Activated T-cell treated with anti-CD3 and anti-CD28 coated beads for 24 hours (primary cell): ENCODE results near the gene MYH9.

Experiments used
- DNase-seq: peaks from one replicate; pipeline ENCODE4 v3.0.0-alpha.2; 2020; ENCODE audit warnings: low read depth

Gene MYH9

GRCh38 chr22:36330655-36331305, 57.0 kb downstream of the MYH9 start:
- DNase-seq = no peak

DNA sequence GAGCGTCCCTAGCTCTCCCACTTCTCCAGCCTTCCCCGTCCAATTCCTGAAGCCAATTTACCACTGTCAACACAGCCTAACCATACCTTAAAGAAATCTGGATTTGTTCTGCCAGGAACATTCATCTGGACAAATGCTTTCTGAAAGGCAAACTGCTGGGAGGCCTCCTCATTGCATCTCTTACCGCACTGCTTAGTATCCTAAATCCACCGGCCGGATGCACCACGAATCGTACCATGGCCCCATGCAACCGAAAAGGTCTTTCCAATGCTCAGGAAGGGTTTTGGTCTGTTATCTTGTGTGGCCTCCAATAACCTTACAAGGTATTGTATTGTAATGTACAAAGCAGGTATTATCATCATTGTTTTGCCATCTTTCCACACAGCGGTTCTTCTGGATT, 57.6 kb downstream of the MYH9 start:
- DNase-seq = no peak

GRCh38 chr22:36329254-36330078, 58.3 kb downstream of the MYH9 start:
- peak; percentile 80 for DNase-seq

- no peak for DNase-seq
These were observed 59.0 kb downstream of the MYH9 start for GRCh38 chr22:36328635-36329253.

GRCh38 chr22:36327922-36328551, 59.7 kb downstream of the MYH9 start:
- DNase-seq = no peak

DNA sequence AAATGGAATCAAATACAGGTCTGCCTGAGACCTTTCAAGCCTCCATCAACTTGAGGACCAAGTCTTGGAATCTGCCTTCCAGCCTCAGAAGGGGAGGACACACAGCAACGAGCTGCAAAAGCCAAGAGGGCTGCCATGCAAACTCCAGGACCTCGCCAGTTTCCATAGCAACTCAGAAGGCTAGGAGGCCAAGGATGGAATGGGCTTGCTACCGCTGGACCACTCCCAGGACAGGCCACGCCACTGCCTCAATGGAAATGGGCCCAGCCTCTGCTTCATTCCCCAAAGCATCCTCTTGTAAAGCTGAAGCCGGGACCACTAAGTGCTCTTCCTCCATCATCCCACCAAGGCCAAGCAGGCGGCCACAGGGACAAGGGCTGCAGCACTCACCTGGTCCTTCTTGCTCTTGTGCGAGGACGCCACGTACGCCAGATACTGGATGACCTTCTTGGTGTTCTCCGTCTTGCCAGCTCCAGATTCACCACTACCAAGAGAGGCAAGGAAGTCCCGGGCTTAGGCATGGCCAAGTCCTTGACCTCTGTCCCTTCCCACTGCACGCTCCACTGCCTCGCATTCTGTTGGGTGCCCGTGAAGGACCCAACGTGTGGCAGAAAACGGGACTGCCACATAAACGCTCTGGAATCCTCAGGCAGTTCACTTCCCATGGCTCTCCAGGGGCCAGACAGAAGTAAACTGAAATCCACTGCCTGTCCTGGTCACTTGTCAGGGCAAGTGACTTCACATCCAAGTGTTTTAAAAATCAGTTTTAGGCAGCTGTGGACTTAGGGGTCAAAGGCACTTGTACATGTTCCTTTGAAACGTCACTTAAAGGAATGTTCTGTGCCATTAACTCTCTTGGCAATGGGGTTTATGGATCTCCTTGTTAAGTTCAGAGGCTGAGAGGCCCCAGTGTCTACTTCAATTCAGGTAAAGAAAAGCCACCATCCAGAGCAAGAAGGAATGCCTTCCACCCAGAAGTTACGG, 61.3 kb downstream of the MYH9 start:
- DNase-seq = no peak

DNA sequence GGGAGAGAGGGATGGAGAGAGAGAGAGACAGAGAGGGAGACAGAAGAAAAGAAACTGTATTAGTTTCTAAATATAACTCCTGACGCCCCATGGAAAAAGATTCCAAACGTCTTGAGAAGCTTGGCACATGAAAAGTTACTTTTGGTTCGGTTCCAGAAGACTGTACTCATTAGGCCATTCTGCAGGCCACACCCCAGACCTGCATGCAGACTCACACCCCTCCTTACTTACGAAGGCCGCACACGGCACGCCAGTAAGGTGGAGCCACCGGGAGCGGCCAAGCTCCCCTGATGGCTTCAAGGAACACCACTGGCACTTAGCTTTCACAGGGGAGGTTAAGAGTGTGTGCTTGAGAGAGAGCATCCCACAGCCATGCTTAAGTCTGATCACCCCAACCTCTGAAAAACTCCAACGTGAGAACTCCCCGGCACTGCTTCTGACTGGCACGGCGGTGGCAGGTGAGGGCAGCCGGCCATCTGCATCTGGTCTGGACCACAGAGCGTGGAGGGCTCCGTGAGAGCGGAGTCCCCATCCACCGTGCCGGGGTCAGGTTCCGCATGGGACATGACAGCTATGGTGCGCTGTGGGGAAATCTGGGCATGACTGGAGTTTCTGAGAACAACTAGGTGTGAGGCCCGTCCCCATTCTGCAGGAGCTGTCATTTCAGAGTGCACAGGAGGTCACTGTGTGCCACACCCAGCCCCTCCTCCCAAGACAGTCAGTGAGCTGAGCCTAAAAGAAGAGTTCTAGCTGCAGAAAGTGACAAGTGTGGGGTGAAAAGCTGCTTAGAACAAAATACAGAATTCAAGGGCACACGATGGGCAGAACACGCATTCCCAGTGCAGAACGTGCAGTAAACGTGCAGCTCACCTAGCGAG, 62.4 kb downstream of the MYH9 start:
- DNase-seq = no peak

DNA sequence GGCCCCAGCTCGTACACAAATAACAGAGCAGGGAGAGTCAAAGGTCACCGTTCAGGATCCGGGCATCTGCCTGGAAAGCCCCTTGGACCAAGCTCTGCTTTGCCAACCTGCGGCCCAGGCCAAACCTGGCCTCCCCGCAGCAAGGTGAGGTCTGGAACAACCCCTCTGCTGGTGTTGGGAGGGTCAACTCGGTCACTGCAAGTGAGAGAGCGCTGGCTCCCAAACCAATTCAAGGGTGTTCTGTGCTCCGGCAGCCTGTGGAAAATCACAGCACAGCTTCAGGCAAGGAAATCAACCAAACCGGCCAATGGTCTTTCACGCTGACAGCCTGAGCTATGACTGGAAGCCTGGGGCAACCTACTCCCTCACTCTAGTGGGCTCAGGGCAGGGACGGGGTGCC, 63.4 kb downstream of the MYH9 start:
- DNase-seq = no peak

DNA sequence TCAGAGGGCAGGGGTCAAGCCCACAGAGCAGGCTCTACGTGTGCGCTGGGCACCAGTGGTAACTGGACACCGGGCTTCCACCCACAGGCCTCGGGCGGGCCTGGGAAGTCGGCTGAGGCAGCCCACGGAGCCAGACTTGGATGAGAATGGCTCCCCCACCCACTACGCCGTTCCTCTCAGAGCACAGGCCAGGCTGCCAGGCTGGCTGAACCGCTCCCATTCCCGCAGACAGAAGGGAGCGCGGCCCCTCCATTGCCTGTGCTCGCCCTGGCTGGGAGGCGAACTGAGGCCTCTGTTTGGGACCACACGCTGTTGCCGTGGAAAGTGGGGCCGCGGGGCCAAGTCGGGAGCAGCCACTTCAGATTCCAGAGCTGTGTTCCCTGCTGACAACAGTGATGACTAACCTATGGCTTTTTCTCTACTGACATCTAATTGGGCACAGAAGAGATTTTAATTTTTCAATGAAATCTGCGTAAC, 63.9 kb downstream of the MYH9 start:
- no peak for DNase-seq

- DNase-seq = no peak
These were observed 64.4 kb downstream of the MYH9 start for GRCh38 chr22:36323182-36323854.

- DNase-seq = no peak
These were observed 65.2 kb downstream of the MYH9 start for GRCh38 chr22:36322602-36322915.

DNA sequence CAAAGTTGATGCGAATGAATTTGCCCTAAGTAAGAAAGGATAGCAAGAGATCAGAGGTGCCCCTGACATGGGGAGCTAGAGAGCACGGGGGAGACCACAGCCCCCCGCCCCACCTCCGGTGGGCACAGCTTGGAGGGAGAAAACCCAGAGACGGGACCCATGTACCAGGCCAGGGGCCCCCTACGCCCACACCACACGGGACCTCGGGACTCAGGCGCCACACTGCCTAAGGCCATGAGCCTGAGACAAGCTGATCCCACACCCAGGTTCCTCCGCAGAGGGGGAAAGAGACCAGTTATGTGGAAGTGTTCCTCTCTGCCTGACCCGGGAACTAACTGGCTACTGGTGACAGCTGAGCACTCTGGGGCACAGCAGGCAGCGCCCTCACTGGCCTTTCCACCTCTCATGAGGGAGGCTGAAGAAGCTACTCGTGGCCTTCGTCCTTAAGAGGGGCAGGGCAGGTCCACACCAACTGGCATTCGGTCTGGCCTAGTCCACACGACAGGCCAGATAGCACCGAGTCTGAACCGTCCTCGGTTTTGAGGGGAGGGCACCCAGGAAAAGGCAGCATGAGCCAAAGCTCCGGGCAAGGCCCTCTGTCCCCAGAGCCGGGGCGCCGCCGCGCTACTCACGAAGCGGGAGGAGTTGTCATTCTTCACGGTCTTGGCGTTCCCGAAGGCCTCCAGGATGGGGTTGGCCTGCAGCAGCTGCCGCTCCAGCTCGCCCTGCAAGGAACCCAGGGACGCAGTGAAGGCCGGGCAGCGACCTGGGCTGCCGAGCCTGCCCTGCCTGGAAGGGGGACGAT, 65.8 kb downstream of the MYH9 start:
- no peak for DNase-seq

DNA sequence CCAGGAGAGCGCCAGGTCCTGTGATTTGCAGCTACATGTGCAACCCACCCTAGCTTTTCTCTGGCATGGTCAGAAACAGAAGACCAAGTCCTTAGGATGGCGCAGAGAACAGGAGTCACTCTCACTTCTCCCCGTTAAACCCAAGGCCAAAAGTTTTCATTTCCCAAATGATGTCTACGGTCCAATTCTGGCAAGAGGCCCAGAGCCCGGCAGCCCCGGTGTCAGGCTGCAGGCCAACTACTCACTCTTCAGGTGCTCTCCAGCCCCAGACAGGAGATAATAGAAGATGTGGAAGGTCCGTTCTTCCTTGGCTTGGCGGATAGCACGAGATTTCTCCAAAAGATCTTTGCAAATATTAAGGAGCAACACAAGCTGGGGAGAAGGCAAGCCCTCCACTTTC, 67.2 kb downstream of the MYH9 start:
- DNase-seq = no peak

DNA sequence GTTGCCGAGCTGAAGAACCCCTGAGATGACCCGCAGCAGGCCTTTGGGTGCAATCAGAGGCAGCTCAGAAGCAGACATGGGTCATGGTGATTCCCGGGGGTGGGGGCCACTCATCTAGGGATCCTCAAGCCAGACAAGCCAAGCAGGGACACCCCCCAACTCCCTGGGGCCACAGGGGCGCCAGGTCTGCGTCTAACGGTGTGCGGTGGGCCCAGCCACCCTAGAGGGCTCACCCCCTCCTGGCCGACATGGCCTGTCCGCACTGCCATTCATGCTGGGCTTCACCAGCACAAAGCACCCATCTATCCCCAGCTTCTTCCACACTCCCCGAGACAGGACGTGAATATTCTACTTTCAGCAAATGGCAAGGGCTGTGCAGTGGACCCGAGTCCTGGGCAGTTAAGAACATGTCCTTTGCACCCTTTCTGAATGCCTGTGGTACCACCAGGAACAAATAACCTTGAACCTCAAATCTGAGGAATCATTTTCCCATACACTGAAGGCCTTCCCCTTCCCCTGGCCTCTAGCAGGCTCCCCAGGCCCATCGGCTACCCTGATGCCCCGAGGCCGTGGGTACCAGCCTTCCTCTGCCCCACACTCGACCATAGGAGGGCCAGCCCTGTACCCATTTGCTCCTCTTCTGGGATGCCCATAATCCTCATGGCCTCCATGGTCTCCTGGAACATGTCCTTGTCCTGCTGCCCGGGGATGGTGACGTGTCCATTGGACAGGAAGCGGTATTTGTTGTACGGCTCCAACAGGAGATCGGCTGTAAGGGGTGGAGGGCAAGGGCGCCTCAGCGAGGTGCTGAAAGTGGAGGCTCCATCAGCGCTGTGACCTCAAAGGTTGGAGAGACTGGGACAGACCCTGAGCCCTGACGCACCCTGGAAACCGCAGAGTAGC, 67.9 kb downstream of the MYH9 start:
- no peak for DNase-seq

DNA sequence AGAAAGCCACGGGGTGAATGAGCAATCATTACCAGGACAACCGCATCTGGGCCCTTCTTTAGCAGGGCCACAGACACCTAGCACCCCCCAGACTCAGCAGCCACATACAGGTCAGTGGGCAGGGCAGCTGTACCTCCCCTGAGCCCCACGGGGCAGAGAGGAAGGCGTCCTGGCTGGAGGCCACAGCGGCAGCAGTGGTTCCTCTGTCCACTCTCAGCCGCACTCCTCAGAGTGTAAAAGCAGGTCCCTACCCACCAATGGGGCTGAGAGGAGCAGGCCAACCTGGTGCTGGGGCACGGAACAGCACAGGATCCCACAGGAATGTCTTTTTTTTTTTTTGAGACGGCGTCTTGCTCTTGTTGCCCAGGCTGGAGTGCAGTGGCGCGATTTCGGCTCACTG, 69.3 kb downstream of the MYH9 start:
- DNase-seq = no peak

DNA sequence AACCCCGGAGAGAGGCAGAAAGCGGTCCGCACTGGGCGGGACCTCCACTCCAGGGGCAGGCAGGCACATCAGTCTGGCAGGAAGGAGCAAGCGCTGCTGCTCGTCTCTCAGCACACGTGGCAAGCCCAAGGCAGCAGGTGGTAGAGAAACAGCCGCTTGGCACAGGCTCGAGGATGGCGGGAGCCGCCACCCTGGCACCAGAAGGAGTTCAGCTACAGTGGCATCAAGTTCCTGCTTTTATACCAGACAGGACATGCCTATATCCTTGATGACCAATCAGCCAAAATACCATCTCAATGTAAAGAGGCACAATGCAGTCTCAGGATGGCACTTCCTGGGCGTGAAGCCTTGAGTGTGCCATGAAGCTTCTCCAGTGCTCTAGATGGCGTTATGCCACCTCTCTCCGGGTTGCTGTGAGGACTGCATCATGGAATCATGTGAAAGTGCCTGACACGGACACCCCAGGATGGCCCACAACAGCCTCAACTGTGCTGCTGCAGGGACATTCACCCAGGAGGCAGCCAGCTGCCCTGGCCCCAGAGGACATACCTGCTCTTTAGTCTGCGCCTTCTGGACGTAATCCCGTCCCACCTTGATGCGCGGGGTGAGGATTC, 70.0 kb downstream of the MYH9 start:
- no peak for DNase-seq

- no peak for DNase-seq
These were observed 71.3 kb downstream of the MYH9 start for GRCh38 chr22:36316419-36316818.

- no peak for DNase-seq
These were observed 72.4 kb downstream of the MYH9 start for GRCh38 chr22:36315325-36315724.
